Lower lobe of right lung (tissue), 2 donors: ENCODE data around the gene CDH22. TPM values are rescaled to one million over a fixed set of nuclear protein-coding genes. Genes with fewer than 3 reads are reported as not detected.

Experiments used
- ATAC-seq, 2 donors: fragments of 200-7000 bp; cut with Tn5 transposase; one replicate each; pipeline ENCODE4 v1.9.1; 2020 to 2022; ENCODE audit warnings: mild to moderate bottlenecking in 2 of 2, moderate library complexity in 2 of 2
- DNase-seq: peaks from one replicate; pipeline ENCODE4 v3.0.0-alpha.2; 2020
- H3K27ac ChIP-seq: fragments of 200-600 bp; one replicate; pipeline ENCODE4 v1.8.0; 2022
- H3K27me3 ChIP-seq: fragments of 200-600 bp; one replicate; pipeline ENCODE4 v1.8.0; 2022; ENCODE audit warnings: low read depth
- H3K36me3 ChIP-seq: fragments of 200-600 bp; one replicate; pipeline ENCODE4 v1.8.0; 2022; ENCODE audit warnings: mild to moderate bottlenecking
- H3K4me1 ChIP-seq: fragments of 200-600 bp; one replicate; pipeline ENCODE4 v1.8.0; 2022
- H3K4me3 ChIP-seq: fragments of 200-600 bp; one replicate; pipeline ENCODE4 v1.8.0; 2022; ENCODE audit warnings: mild to moderate bottlenecking
- H3K9me3 ChIP-seq: fragments of 200-600 bp; one replicate; pipeline ENCODE4 v1.8.0; 2022
- CTCF ChIP-seq: fragments of 200-600 bp; IDR thresholded peaks from one replicate; pipeline ENCODE4 v1.8.0; 2022; ENCODE audit warnings: antibody characterized with exemption, mild to moderate bottlenecking
- intact Hi-C: fragments of 100-400 bp; cut with DNase I; formaldehyde crosslinking; loops from one replicate; pipeline ENCODE4 v1.11.0; 2022
- total RNA-seq: library from RNA; stranded (reverse); fragmentation: NEBNext Ultra II Directional; extraction: Animal tissue kit (Norgen Biotek cat#: 25700); gene quantifications from one replicate; pipeline ENCODE4 v1.2.1, GENCODE V29; 2021
- donor health status: DM: no; HTN: yes; CAD: no; lungs with severe emphysema.

CDH22 gene
- total RNA-seq, 1 donor from 2014 or later = 0.35 TPM

GRCh38 chr20:46135856-46136633 lies 172.3 kb downstream of the CDH22 start:
- no peak for TF ChIP-seq CTCF
- ATAC-seq = no peak
- intact Hi-C loops = no loop called here
- no peaks in the 10 kb centered on the region for H3K9me3 ChIP-seq
- H3K4me3 ChIP-seq = no peak overlapping the region
- H3K4me1 ChIP-seq = no peaks in the 10 kb centered on the region
- no peak for DNase-seq
- peaks cover 55% of the 10 kb centered on the region for H3K27me3 ChIP-seq
- H3K27ac ChIP-seq = no peak overlapping the region
- no peaks in the 10 kb centered on the region for H3K36me3 ChIP-seq

GRCh38 chr20:46134716-46135115 lies 173.6 kb downstream of the CDH22 start:
- Histone ChIP-seq H3K4me3 (no peak overlapping the region), H3K4me1 (no peaks in the 10 kb centered on the region), H3K27ac (no peak overlapping the region), H3K27me3 (peaks cover 42% of the 10 kb centered on the region), H3K36me3 (no peaks in the 10 kb centered on the region), H3K9me3 (no peaks in the 10 kb centered on the region)
- TF ChIP-seq CTCF = no peak
- DNase-seq (no peak), ATAC-seq (no peak)
- intact Hi-C loops = no loop called here

- no peaks in the 10 kb centered on the region for H3K4me1 ChIP-seq
- intact Hi-C loops = no loop called here
- H3K27ac ChIP-seq = no peak overlapping the region
- ATAC-seq (no peak), DNase-seq (no peak)
- H3K9me3 ChIP-seq = no peaks in the 10 kb centered on the region
- no peak overlapping the region for H3K4me3 ChIP-seq
- H3K36me3 ChIP-seq = no peaks in the 10 kb centered on the region
- H3K27me3 ChIP-seq = peaks cover 37% of the 10 kb centered on the region
- no peak for TF ChIP-seq CTCF
These were observed 174.2 kb downstream of the CDH22 start for GRCh38 chr20:46133886-46134654.

- H3K4me1 ChIP-seq = no peaks in the 10 kb centered on the region
- H3K9me3 ChIP-seq = no peaks in the 10 kb centered on the region
- TF ChIP-seq CTCF = peak; percentile 77
- intact Hi-C loops = no loop called here
- H3K27me3 ChIP-seq = peaks cover 24% of the 10 kb centered on the region
- H3K4me3 ChIP-seq = no peak overlapping the region
- ATAC-seq = peak; percentile 80 to 81
- H3K36me3 ChIP-seq = peaks cover 3% of the 10 kb centered on the region
- H3K27ac ChIP-seq = no peak overlapping the region
- DNase-seq = peak; percentile 83
These were observed 175.6 kb downstream of the CDH22 start for GRCh38 chr20:46132705-46133120.

GRCh38 chr20:46131396-46131795 lies 176.9 kb downstream of the CDH22 start:
- Histone ChIP-seq H3K27me3 (peaks cover 14% of the 10 kb centered on the region), H3K36me3 (peaks cover 11% of the 10 kb centered on the region), H3K27ac (no peak overlapping the region), H3K9me3 (no peaks in the 10 kb centered on the region), H3K4me3 (no peak overlapping the region), H3K4me1 (no peaks in the 10 kb centered on the region)
- intact Hi-C loops = no loop called here
- DNase-seq = no peak
- ATAC-seq = no peak
- TF ChIP-seq CTCF = no peak
